H9 (cell line): ENCODE results near the gene TTC23. TPM values are rescaled to one million over a fixed set of nuclear protein-coding genes. Genes with fewer than 3 reads are reported as not detected.

Experiments
- DNase-seq: peaks from one replicate; pipeline ENCODE4 v3.0.0-alpha.2; 2017
- H2AFZ ChIP-seq: one replicate; pipeline ENCODE4 v1.6.1; 2013; ENCODE audit warnings: mild to moderate bottlenecking, low read length, control low read depth, moderate library complexity
- H2AK5ac ChIP-seq: 2 replicates; pipeline ENCODE4 v1.6.1; 2013; ENCODE audit warnings: low read length, control low read depth, mixed read lengths; ENCODE audit not compliant: insufficient read length
- H2BK120ac ChIP-seq: one replicate; pipeline ENCODE4 v1.6.1; 2013; ENCODE audit warnings: low read depth, mild to moderate bottlenecking, low read length, control low read depth, inconsistent platforms; ENCODE audit not compliant: poor library complexity, severe bottlenecking
- H2BK12ac ChIP-seq: 2 replicates; pipeline ENCODE4 v1.6.1; 2013; ENCODE audit warnings: low read length, control low read depth, mixed read lengths, low read depth; ENCODE audit not compliant: insufficient read length
- H2BK15ac ChIP-seq: 2 replicates; pipeline ENCODE4 v1.6.1; 2013; ENCODE audit warnings: low read depth, low read length, control low read depth
- H2BK20ac ChIP-seq: one replicate; pipeline ENCODE4 v1.6.1; 2013; ENCODE audit warnings: low read depth, mild to moderate bottlenecking, low read length, control low read depth, inconsistent platforms; ENCODE audit not compliant: poor library complexity, severe bottlenecking
- H2BK5ac ChIP-seq: 2 replicates; pipeline ENCODE4 v1.6.1; 2013; ENCODE audit warnings: low read length, control low read depth, mixed read lengths; ENCODE audit not compliant: insufficient read length
- H3K14ac ChIP-seq: 2 replicates; pipeline ENCODE4 v1.6.1; 2013; ENCODE audit warnings: low read length, control low read depth; ENCODE audit not compliant: insufficient read depth
- H3K18ac ChIP-seq: 2 replicates; pipeline ENCODE4 v1.6.1; 2013; ENCODE audit warnings: low read depth, mild to moderate bottlenecking, mixed read lengths, low read length, control low read depth; ENCODE audit not compliant: insufficient read length
- H3K23ac ChIP-seq: 2 replicates; pipeline ENCODE4 v1.6.1; 2013; ENCODE audit warnings: low read length, control low read depth, mixed read lengths, low read depth; ENCODE audit not compliant: insufficient read length
- H3K23me2 ChIP-seq: 2 replicates; pipeline ENCODE4 v1.6.1; 2013; ENCODE audit warnings: low read depth, mild to moderate bottlenecking, mixed read lengths, low read length, control low read depth; ENCODE audit not compliant: insufficient read length, poor library complexity, severe bottlenecking
- H3K27ac ChIP-seq: 2 replicates; pipeline ENCODE4 v1.5.1; 2013; ENCODE audit warnings: low read length, control low read depth, mixed read lengths, low read depth; ENCODE audit not compliant: insufficient read length
- H3K27me3 ChIP-seq: 2 replicates; pipeline ENCODE4 v1.6.1; 2013; ENCODE audit warnings: low read length, control low read depth, inconsistent platforms; ENCODE audit not compliant: insufficient read depth
- H3K4ac ChIP-seq: 2 replicates; pipeline ENCODE4 v1.6.1; 2013; ENCODE audit warnings: low read depth, mild to moderate bottlenecking, control low read depth, inconsistent platforms, low read length, moderate library complexity
- H3K4me1 ChIP-seq: 2 replicates; pipeline ENCODE4 v1.6.1; 2013; ENCODE audit warnings: low read length, control low read depth, inconsistent platforms; ENCODE audit not compliant: insufficient read depth
- H3K4me2 ChIP-seq: 2 replicates; pipeline ENCODE4 v1.6.1; 2013; ENCODE audit warnings: low read length, control low read depth, mixed read lengths; ENCODE audit not compliant: insufficient read length, insufficient read depth
- H3K56ac ChIP-seq: 2 replicates; pipeline ENCODE4 v1.6.1; 2013; ENCODE audit warnings: low read depth, mild to moderate bottlenecking, mixed read lengths, low read length, control low read depth; ENCODE audit not compliant: insufficient read length
- H3K79me1 ChIP-seq: 2 replicates; pipeline ENCODE4 v1.6.1; 2013; ENCODE audit warnings: low read depth, mild to moderate bottlenecking, moderate library complexity, low read length, control low read depth, inconsistent platforms; ENCODE audit not compliant: insufficient read depth, poor library complexity, severe bottlenecking
- H3K79me2 ChIP-seq: 2 replicates; pipeline ENCODE4 v1.6.1; 2013; ENCODE audit warnings: low read length, control low read depth, inconsistent platforms; ENCODE audit not compliant: insufficient read depth
- H3K9ac ChIP-seq: 2 replicates; pipeline ENCODE4 v1.6.1; 2013; ENCODE audit warnings: low read length, control low read depth, mixed read lengths; ENCODE audit not compliant: insufficient read length; ENCODE audit errors: extremely low read depth
- H3K9me3 ChIP-seq: one replicate; pipeline ENCODE4 v1.6.1; 2013; ENCODE audit warnings: low read depth, low read length, inconsistent platforms; ENCODE audit not compliant: control insufficient read depth
- H3T11ph ChIP-seq: one replicate; pipeline ENCODE4 v1.6.1; 2013; ENCODE audit warnings: mild to moderate bottlenecking, low read length, control low read depth, inconsistent platforms
- H4K20me1 ChIP-seq: one replicate; pipeline ENCODE4 v1.6.1; 2013; ENCODE audit not compliant: control insufficient read depth, insufficient read length, insufficient read depth
- H4K5ac ChIP-seq: 2 replicates; pipeline ENCODE4 v1.6.1; 2013; ENCODE audit warnings: low read depth, mild to moderate bottlenecking, mixed read lengths, low read length, control low read depth; ENCODE audit not compliant: insufficient read length
- H4K8ac ChIP-seq: replicated peaks from 2 replicates; pipeline ENCODE4 v1.6.1; 2013; ENCODE audit warnings: low read length, control low read depth, mixed read lengths, low read depth; ENCODE audit not compliant: insufficient read length
- H4K91ac ChIP-seq: 2 replicates; pipeline ENCODE4 v1.6.1; 2013; ENCODE audit warnings: low read depth, mild to moderate bottlenecking, moderate library complexity, mixed read lengths, low read length, control low read depth; ENCODE audit not compliant: insufficient read length
- H3K27ac Mint-ChIP-seq, 3 experiments: 2 replicates in 2 of 3; 3 replicates in 1 of 3; pipeline ENCODE4 v1.8.0; 2020 to 2021; ENCODE audit warnings: mixed read lengths in 3 of 3, mild to moderate bottlenecking in 1 of 3, moderate library complexity in 1 of 3
- H3K27me3 Mint-ChIP-seq: 2 replicates; pipeline ENCODE4 v1.8.0; 2021; ENCODE audit warnings: low read depth, mild to moderate bottlenecking, moderate library complexity, mixed read lengths
- H3K36me3 Mint-ChIP-seq, 3 experiments: 2 replicates in 2 of 3; 3 replicates in 1 of 3; pipeline ENCODE4 v1.8.0; 2020 to 2021; ENCODE audit warnings: low read depth in 3 of 3, mixed read lengths in 3 of 3; ENCODE audit not compliant: insufficient read depth in 1 of 3
- H3K4me1 Mint-ChIP-seq, 2 experiments: 2 replicates each; pipeline ENCODE4 v1.8.0; 2020; ENCODE audit warnings: mixed read lengths in 2 of 2
- H3K4me3 Mint-ChIP-seq, 2 experiments: 2 replicates in 1 of 2; 3 replicates in 1 of 2; pipeline ENCODE4 v1.8.0; 2020 to 2021; ENCODE audit warnings: mild to moderate bottlenecking in 2 of 2, mixed read lengths in 2 of 2, moderate library complexity in 1 of 2
- H3K9me3 Mint-ChIP-seq, 2 experiments: 2 replicates in 1 of 2; 3 replicates in 1 of 2; pipeline ENCODE4 v1.8.0; 2020; ENCODE audit warnings: mild to moderate bottlenecking in 2 of 2, mixed read lengths in 2 of 2, moderate library complexity in 1 of 2
- CTCF ChIP-seq: fragments of 200-600 bp; sonication (generic); conservative IDR thresholded peaks from 3 replicates; pipeline ENCODE4 v1.8.0; 2021; ENCODE audit warnings: antibody characterized with exemption, mild to moderate bottlenecking
- WGBS: extraction: QIAGEN DNeasy Blood & Tissue Kit; methylation state at CpG from one replicate; pipeline ENCODE4 v1.1.7; 2013; ENCODE audit warnings: missing lambda C conversion rate, low lambda C conversion rate, mixed read lengths; ENCODE audit not compliant: insufficient read length; ENCODE audit errors: extremely low coverage; 5-methylcytosine and 5-hydroxymethylcytosine counted together
- total RNA-seq: library from RNA; stranded (reverse); gene quantifications from 2 replicates; pipeline ENCODE4 v1.2.1, GENCODE V29; 2021

Gene TTC23
- total RNA-seq, 1 experiment from 2014 or later: 14.3 TPM

- H3T11ph ChIP-seq: no peak overlapping the region
Observed at GRCh38 chr15:99132122-99132521, 117.3 kb downstream of the TTC23 start.

More at GRCh38 chr15:99132122-99132521, 117.3 kb downstream of the TTC23 start:
- Histone ChIP-seq H3K79me2 (no peaks in the 10 kb centered on the region), H3K4me2 (no peak overlapping the region), H3K79me1 (no peaks in the 10 kb centered on the region), H4K5ac (no peak overlapping the region), H3K56ac (no peak overlapping the region), H3K4me1 (no peaks in the 10 kb centered on the region; the same call in 1 of the 2 replicates), H3K23me2 (no peaks in the 10 kb centered on the region), H4K20me1 (no peaks in the 10 kb centered on the region), H2BK120ac (no peak overlapping the region), H3K9me3 (no peaks in the 10 kb centered on the region), H2BK15ac (no peak overlapping the region), H4K91ac (no peak overlapping the region), H3K14ac (no peak overlapping the region), H2AFZ (no peak overlapping the region), H3K18ac (no peak overlapping the region), H3K9ac (no peak overlapping the region), H4K8ac (no peak overlapping the region), H2AK5ac (no peak overlapping the region), H2BK20ac (no peak overlapping the region), H2BK12ac (no peak overlapping the region), H3K23ac (no peak overlapping the region), H2BK5ac (no peak overlapping the region), H3K27ac (no peak overlapping the region), H3K27me3 (no peaks in the 10 kb centered on the region), H3K4ac (no peak overlapping the region)
- Mint-ChIP-seq H3K4me3 (no peak overlapping the region), H3K9me3 (no peaks in the 10 kb centered on the region), H3K27ac (no peak overlapping the region; a peak in 1 of 7 replicates), H3K4me1 (peaks cover 7 to 8% of the 10 kb centered on the region in 2 experiments), H3K27me3 (no peaks in the 10 kb centered on the region; the same call in 1 of the 2 replicates), H3K36me3 (peaks cover 0 to 13% (median 12%) of the 10 kb centered on the region in 3 experiments; a peak in 4 of 7 replicates)
- WGBS: no CpG with 5 or more reads among the region's 4 CpGs
- DNase-seq: no peak
- no peak for TF ChIP-seq CTCF
